Keratinocyte (primary cell): ENCODE results near the gene DPP10. TPM values are rescaled to one million over a fixed set of nuclear protein-coding genes. Genes with fewer than 3 reads are reported as not detected.

Experiments used
- DNase-seq: peaks from one replicate; pipeline ENCODE4 v3.0.0-alpha.2; 2011; ENCODE audit warnings: low read depth, missing footprints, low spot score
- FAIRE-seq: peaks from 2 replicates; lab custom pipeline; 2011; peaks lifted over from hg19 to GRCh38; lab: Jason Lieb, UNC
- H2AFZ ChIP-seq: 2 replicates; pipeline ENCODE4 v1.6.0; 2012; ENCODE audit warnings: low read length, control low read depth, inconsistent platforms; ENCODE audit not compliant: control insufficient read depth
- H3K27ac ChIP-seq: 2 replicates; pipeline ENCODE4 v1.5.1; 2011; ENCODE audit warnings: low read length; ENCODE audit not compliant: control insufficient read depth, insufficient read depth
- H3K27me3 ChIP-seq: 3 replicates; pipeline ENCODE4 v1.6.0; 2011; ENCODE audit warnings: low read length; ENCODE audit not compliant: control insufficient read depth, insufficient read depth; ENCODE audit errors: extremely low read depth
- H3K36me3 ChIP-seq, 2 experiments: 2 replicates in 1 of 2; 3 replicates in 1 of 2; pipeline ENCODE4 v1.5.1; 2011; ENCODE audit warnings: low read length in 2 of 2, mild to moderate bottlenecking in 1 of 2; ENCODE audit not compliant: control insufficient read depth in 2 of 2, insufficient read depth in 2 of 2; ENCODE audit errors: extremely low read depth in 1 of 2
- H3K4me1 ChIP-seq: 3 replicates; pipeline ENCODE4 v1.5.1; 2011; ENCODE audit warnings: low read length; ENCODE audit not compliant: control insufficient read depth, insufficient read depth; ENCODE audit errors: extremely low read depth
- H3K4me2 ChIP-seq: 3 replicates; pipeline ENCODE4 v1.6.0; 2011; ENCODE audit warnings: low read depth, low read length; ENCODE audit not compliant: control insufficient read depth, insufficient read depth; ENCODE audit errors: extremely low read depth
- H3K4me3 ChIP-seq, 3 experiments: fragments of 200-600 bp in 1 of 3; sonication (generic) in 1 of 3; 2 replicates in 2 of 3; 3 replicates in 1 of 3; pipeline ENCODE4 v1.5.1; 2011 to 2016; ENCODE audit warnings: low read length in 3 of 3, mild to moderate bottlenecking in 3 of 3, control low read depth in 2 of 3, inconsistent platforms in 1 of 3, low read depth in 1 of 3, mixed read lengths in 1 of 3, mixed run types in 1 of 3, moderate library complexity in 1 of 3; ENCODE audit not compliant: control insufficient read depth in 2 of 3, insufficient read depth in 2 of 3; ENCODE audit errors: extremely low read depth in 1 of 3
- H3K79me2 ChIP-seq: 2 replicates; pipeline ENCODE4 v1.6.0; 2012; ENCODE audit warnings: low read length; ENCODE audit not compliant: control insufficient read depth, insufficient read depth
- H3K9ac ChIP-seq: 3 replicates; pipeline ENCODE4 v1.6.0; 2011; ENCODE audit warnings: low read length; ENCODE audit not compliant: control insufficient read depth, insufficient read depth; ENCODE audit errors: extremely low read depth
- H3K9me1 ChIP-seq: 3 replicates; pipeline ENCODE4 v1.6.0; 2011; ENCODE audit warnings: low read length; ENCODE audit not compliant: control insufficient read depth, insufficient read depth; ENCODE audit errors: extremely low read depth
- H3K9me3 ChIP-seq: 2 replicates; pipeline ENCODE4 v1.5.1; 2012; ENCODE audit warnings: low read depth, low read length; ENCODE audit not compliant: control insufficient read depth
- H4K20me1 ChIP-seq: 3 replicates; pipeline ENCODE4 v1.6.0; 2011; ENCODE audit warnings: low read length; ENCODE audit not compliant: control insufficient read depth, insufficient read depth; ENCODE audit errors: extremely low read depth
- CTCF ChIP-seq, 3 experiments: IDR thresholded peaks in 1 of 3; conservative IDR thresholded peaks in 1 of 3; optimal IDR thresholded peaks in 1 of 3; 2 replicates in 2 of 3; 3 replicates in 1 of 3; pipeline versions ENCODE3 to v1.5.1; 2011; ENCODE audit warnings: low read length in 3 of 3, mild to moderate bottlenecking in 3 of 3, moderate library complexity in 2 of 3, control low read depth in 1 of 3, inconsistent platforms in 1 of 3; ENCODE audit not compliant: insufficient read depth in 2 of 3; ENCODE audit errors: extremely low read depth in 1 of 3
- EZH2 ChIP-seq: IDR thresholded peaks from one replicate; pipeline ENCODE4 v1.6.1; 2012; ENCODE audit warnings: inconsistent platforms, mild to moderate bottlenecking, low read length, moderate library complexity
- dilution Hi-C: fragments of 300-500 bp; cut with MboI; formaldehyde crosslinking; loops from one replicate; pipeline ENCODE4 v1.7.0; 2020; ENCODE audit warnings: low sequenced_read_pairs; ENCODE audit not compliant: extremely low pct_ligation_motif_present
- polyA plus RNA-seq, 5 experiments: library from polyadenylated mRNA; depleted of rRNA in 3 of 5; stranded (reverse) in 3 of 5; stranded (forward) in 1 of 5; unstranded in 1 of 5; fragments of >200 nt; gene quantifications; 1 replicate in 1 of 5; 2 replicates in 3 of 5; 3 replicates in 1 of 5; pipeline versions ENCODE4 v1.2.1 to v1.2.3, GENCODE V29; 2011 to 2012; ENCODE audit warnings: missing spikeins in 2 of 5, low read depth in 1 of 5, low replicate concordance in 1 of 5

Gene DPP10
- polyA plus RNA-seq, 1 donor (not counting 4 experiments of a cell fraction or from before 2014, with no cell fraction given): not detected

- no peak overlapping the region for H3K4me2 ChIP-seq
- H3K4me3 ChIP-seq: no peak overlapping the region
- no peaks in the 10 kb centered on the region for H3K36me3 ChIP-seq
- no peak overlapping the region for H3K9ac ChIP-seq
- TF ChIP-seq CTCF (optimal IDR thresholded peaks at IDR 0.05 in 1 of 3, IDR thresholded peaks at IDR 0.05 in 1 of 3, conservative IDR thresholded peaks at IDR 0.05 in 1 of 3; ENCODE audit: extremely low read depth in 1 of 3, insufficient read depth in 2 of 3, low read length in 3 of 3) (no peak), EZH2 (no peak)
- H4K20me1 ChIP-seq: no peaks in the 10 kb centered on the region
- no peak overlapping the region for H2AFZ ChIP-seq
- no peaks in the 10 kb centered on the region for H3K9me1 ChIP-seq
- H3K27me3 ChIP-seq: no peaks in the 10 kb centered on the region
- H3K79me2 ChIP-seq: no peaks in the 10 kb centered on the region
- FAIRE-seq (no peak), DNase-seq (no peak)
- no peak overlapping the region for H3K27ac ChIP-seq
- dilution Hi-C loops: no loop called here
- no peaks in the 10 kb centered on the region for H3K4me1 ChIP-seq
- no peaks in the 10 kb centered on the region for H3K9me3 ChIP-seq
Observed at GRCh38 chr2:114546531-114546930, 104.1 kb downstream of the DPP10 start.

GRCh38 chr2:114548151-114548550, 105.7 kb downstream of the DPP10 start:
- no peak for DNase-seq
- dilution Hi-C loops: no loop called here
- no peak for FAIRE-seq
- TF ChIP-seq CTCF (optimal IDR thresholded peaks at IDR 0.05 in 1 of 3, IDR thresholded peaks at IDR 0.05 in 1 of 3, conservative IDR thresholded peaks at IDR 0.05 in 1 of 3; ENCODE audit: extremely low read depth in 1 of 3, insufficient read depth in 2 of 3, low read length in 3 of 3) (no peak), EZH2 (no peak)
- Histone ChIP-seq H3K27ac (no peak overlapping the region), H3K36me3 (no peaks in the 10 kb centered on the region), H3K4me1 (no peaks in the 10 kb centered on the region), H3K9ac (no peak overlapping the region), H3K27me3 (no peaks in the 10 kb centered on the region), H4K20me1 (no peaks in the 10 kb centered on the region), H3K79me2 (no peaks in the 10 kb centered on the region), H3K9me1 (no peaks in the 10 kb centered on the region), H3K4me3 (no peak overlapping the region), H2AFZ (no peak overlapping the region), H3K9me3 (no peaks in the 10 kb centered on the region), H3K4me2 (no peak overlapping the region)
